KOPT-K1 (cell line): Measurements from ENCODE around the gene LRP1.

Source experiments
- H3K27ac ChIP-seq: fragments of 200-600 bp; sonication (generic); 2 replicates; pipeline ENCODE4 v1.5.1; 2016; ENCODE audit warnings: antibody characterized with exemption, mild to moderate bottlenecking, low read depth, low read length; ENCODE audit not compliant: poor library complexity, severe bottlenecking
- H3K36me3 ChIP-seq: fragments of 200-600 bp; sonication (generic); 2 replicates; pipeline ENCODE4 v1.5.1; 2017; ENCODE audit warnings: antibody characterized with exemption, mild to moderate bottlenecking, low read length, moderate library complexity; ENCODE audit not compliant: insufficient read depth
- H3K9me3 ChIP-seq: fragments of 200-600 bp; sonication (generic); 2 replicates; pipeline ENCODE4 v1.5.1; 2017; ENCODE audit warnings: antibody characterized with exemption, low read length, mild to moderate bottlenecking; ENCODE audit not compliant: insufficient read depth, poor library complexity, severe bottlenecking

Gene LRP1

DNA sequence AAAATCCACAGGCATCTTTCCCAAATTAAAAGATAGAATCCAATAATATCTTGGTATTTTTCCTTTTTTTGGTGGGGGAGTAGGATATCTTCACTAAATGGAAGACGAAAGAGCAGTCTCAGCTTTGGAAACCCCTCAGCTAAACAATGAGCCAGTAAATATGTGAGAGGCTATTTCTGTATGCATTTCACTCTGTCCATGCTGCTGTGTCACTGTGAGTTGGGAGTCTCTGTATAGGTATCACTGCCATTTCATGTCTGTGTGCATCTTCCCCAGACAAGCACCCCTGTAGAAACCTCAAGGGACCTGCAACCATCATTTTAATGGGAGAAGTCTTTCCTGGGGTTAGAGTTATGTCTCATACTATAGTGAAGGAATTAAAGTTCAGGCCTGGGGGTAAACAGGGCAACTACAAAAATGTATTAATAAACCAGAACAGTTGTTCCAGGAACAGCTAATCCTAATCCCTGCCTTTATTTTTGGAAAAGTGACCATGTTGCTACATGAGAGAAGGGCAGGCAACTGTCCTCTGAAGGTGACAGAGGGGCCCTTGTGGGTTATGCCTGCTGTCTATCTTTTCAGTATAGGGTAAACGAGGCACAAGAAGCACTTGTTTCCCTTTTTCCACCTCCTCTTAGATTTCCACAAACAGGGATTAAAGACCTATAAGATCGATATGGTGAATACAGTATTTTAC, 134.0 kb downstream of the LRP1 start:
- Histone ChIP-seq H3K9me3 (no peaks in the 10 kb centered on the region), H3K36me3 (peaks cover 87% of the 10 kb centered on the region), H3K27ac (no peak overlapping the region)
